ENCODE data around the gene HIPK4. TPM values are rescaled to one million over a fixed set of nuclear protein-coding genes. Genes with fewer than 3 reads are reported as not detected.

HIPK4 gene
- total and polyA plus RNA-seq, 4 donors, result 0.02 to 0.17 TPM; not detected in 2

GRCh38 chr19:40398417-40399131 is 8.6 kb upstream of the HIPK4 start:
- Histone ChIP-seq H3K4me1 (ENCODE audit: control insufficient read depth in 4 of 4, insufficient read depth in 4 of 4, low read length in 3 of 4) (peaks cover 3 to 5% (median 4%) of the 10 kb centered on the region in 4 donors), H3K9ac (ENCODE audit: low read depth in 1 of 2, low read length in 2 of 2) (no peak overlapping the region), H3K27ac (ENCODE audit: low read depth in 1 of 2, low read length in 2 of 2) (no peak overlapping the region), H3K9me3 (ENCODE audit: control insufficient read depth in 4 of 4, low read length in 3 of 4) (no peaks in the 10 kb centered on the region), H3K27me3 (ENCODE audit: control insufficient read depth in 4 of 4, insufficient read depth in 4 of 4, low read length in 3 of 4) (no peaks in the 10 kb centered on the region), H3K4me3 (ENCODE audit: low read depth in 1 of 3, low read length in 3 of 3) (no peak overlapping the region), H3K36me3 (ENCODE audit: control insufficient read depth in 4 of 4, insufficient read depth in 3 of 4, low read depth in 1 of 4, low read length in 3 of 4) (no peaks in the 10 kb centered on the region)
- TF ChIP-seq SP1 (IDR thresholded peaks at IDR 0.05) (no peak), HNF4A (conservative IDR thresholded peaks at IDR 0.05) (no peak), RAD21 (IDR thresholded peaks at IDR 0.05) (no peak), NR2F2 (IDR thresholded peaks at IDR 0.05) (no peak)
- peak; percentile 60 for DNase-seq (ENCODE audit: low spot score)
- WGBS, result 52% methylated on average over 49 of the region's 49 CpGs

- Histone ChIP-seq H3K4me1 (ENCODE audit: control insufficient read depth in 4 of 4, insufficient read depth in 4 of 4, low read length in 3 of 4) (no peaks in the 10 kb centered on the region), H3K27me3 (ENCODE audit: control insufficient read depth in 4 of 4, insufficient read depth in 4 of 4, low read length in 3 of 4) (no peaks in the 10 kb centered on the region), H3K9me3 (ENCODE audit: control insufficient read depth in 4 of 4, low read length in 3 of 4) (no peaks in the 10 kb centered on the region), H3K4me3 (ENCODE audit: low read depth in 1 of 3, low read length in 3 of 3) (no peak overlapping the region), H3K36me3 (ENCODE audit: control insufficient read depth in 4 of 4, insufficient read depth in 3 of 4, low read depth in 1 of 4, low read length in 3 of 4) (no peaks in the 10 kb centered on the region), H3K27ac (ENCODE audit: low read depth in 1 of 2, low read length in 2 of 2) (no peak overlapping the region), H3K9ac (ENCODE audit: low read depth in 1 of 2, low read length in 2 of 2) (no peak overlapping the region)
- TF ChIP-seq, protein P1, sequence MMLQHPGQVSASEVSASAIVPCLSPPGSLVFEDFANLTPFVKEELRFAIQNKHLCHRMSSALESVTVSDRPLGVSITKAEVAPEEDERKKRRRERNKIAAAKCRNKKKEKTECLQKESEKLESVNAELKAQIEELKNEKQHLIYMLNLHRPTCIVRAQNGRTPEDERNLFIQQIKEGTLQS (IDR thresholded peaks at IDR 0.05), result no peak
- TF ChIP-seq HNF4A (conservative IDR thresholded peaks at IDR 0.05), result no peak
- no peak for TF ChIP-seq SP1 (IDR thresholded peaks at IDR 0.05)
- no peak for TF ChIP-seq JUND (IDR thresholded peaks at IDR 0.05)
- TF ChIP-seq GABPA (IDR thresholded peaks at IDR 0.05 in 1 of 2, conservative IDR thresholded peaks at IDR 0.05 in 1 of 2), result no peak
- TF ChIP-seq TAF1 (conservative IDR thresholded peaks at IDR 0.05), result no peak
- TF ChIP-seq, protein P2, sequence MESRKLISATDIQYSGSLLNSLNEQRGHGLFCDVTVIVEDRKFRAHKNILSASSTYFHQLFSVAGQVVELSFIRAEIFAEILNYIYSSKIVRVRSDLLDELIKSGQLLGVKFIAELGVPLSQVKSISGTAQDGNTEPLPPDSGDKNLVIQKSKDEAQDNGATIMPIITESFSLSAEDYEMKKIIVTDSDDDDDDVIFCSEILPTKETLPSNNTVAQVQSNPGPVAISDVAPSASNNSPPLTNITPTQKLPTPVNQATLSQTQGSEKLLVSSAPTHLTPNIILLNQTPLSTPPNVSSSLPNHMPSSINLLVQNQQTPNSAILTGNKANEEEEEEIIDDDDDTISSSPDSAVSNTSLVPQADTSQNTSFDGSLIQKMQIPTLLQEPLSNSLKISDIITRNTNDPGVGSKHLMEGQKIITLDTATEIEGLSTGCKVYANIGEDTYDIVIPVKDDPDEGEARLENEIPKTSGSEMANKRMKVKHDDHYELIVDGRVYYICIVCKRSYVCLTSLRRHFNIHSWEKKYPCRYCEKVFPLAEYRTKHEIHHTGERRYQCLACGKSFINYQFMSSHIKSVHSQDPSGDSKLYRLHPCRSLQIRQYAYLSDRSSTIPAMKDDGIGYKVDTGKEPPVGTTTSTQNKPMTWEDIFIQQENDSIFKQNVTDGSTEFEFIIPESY (IDR thresholded peaks at IDR 0.05), result no peak
- no peak for TF ChIP-seq EGR1 (IDR thresholded peaks at IDR 0.05; ENCODE audit: low read depth in 2 of 2)
- no peak for TF ChIP-seq NR2F2 (IDR thresholded peaks at IDR 0.05)
- DNase-seq (ENCODE audit: low spot score), result no peak
- 96% methylated on average over 22 of the region's 22 CpGs for WGBS
Observed at GRCh38 chr19:40397568-40397906, 7.6 kb upstream of the HIPK4 start.

GRCh38 chr19:40396886-40397567 is 7.0 kb upstream of the HIPK4 start:
- no peak for DNase-seq (ENCODE audit: low spot score)
- Histone ChIP-seq H3K27me3 (ENCODE audit: control insufficient read depth in 4 of 4, insufficient read depth in 4 of 4, low read length in 3 of 4) (no peaks in the 10 kb centered on the region), H3K9me3 (ENCODE audit: control insufficient read depth in 4 of 4, low read length in 3 of 4) (no peaks in the 10 kb centered on the region), H3K4me3 (ENCODE audit: low read depth in 1 of 3, low read length in 3 of 3) (no peak overlapping the region), H3K27ac (ENCODE audit: low read depth in 1 of 2, low read length in 2 of 2) (no peak overlapping the region), H3K36me3 (ENCODE audit: control insufficient read depth in 4 of 4, insufficient read depth in 3 of 4, low read depth in 1 of 4, low read length in 3 of 4) (no peaks in the 10 kb centered on the region), H3K4me1 (ENCODE audit: control insufficient read depth in 4 of 4, insufficient read depth in 4 of 4, low read length in 3 of 4) (no peaks in the 10 kb centered on the region), H3K9ac (ENCODE audit: low read depth in 1 of 2, low read length in 2 of 2) (no peak overlapping the region)
- TF ChIP-seq RXRA (IDR thresholded peaks at IDR 0.05) (no peak), RAD21 (IDR thresholded peaks at IDR 0.05) (no peak), NR2F2 (IDR thresholded peaks at IDR 0.05) (no peak), HNF4G (IDR thresholded peaks at IDR 0.05) (no peak)
- TF ChIP-seq, protein P3, sequence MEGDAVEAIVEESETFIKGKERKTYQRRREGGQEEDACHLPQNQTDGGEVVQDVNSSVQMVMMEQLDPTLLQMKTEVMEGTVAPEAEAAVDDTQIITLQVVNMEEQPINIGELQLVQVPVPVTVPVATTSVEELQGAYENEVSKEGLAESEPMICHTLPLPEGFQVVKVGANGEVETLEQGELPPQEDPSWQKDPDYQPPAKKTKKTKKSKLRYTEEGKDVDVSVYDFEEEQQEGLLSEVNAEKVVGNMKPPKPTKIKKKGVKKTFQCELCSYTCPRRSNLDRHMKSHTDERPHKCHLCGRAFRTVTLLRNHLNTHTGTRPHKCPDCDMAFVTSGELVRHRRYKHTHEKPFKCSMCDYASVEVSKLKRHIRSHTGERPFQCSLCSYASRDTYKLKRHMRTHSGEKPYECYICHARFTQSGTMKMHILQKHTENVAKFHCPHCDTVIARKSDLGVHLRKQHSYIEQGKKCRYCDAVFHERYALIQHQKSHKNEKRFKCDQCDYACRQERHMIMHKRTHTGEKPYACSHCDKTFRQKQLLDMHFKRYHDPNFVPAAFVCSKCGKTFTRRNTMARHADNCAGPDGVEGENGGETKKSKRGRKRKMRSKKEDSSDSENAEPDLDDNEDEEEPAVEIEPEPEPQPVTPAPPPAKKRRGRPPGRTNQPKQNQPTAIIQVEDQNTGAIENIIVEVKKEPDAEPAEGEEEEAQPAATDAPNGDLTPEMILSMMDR (IDR thresholded peaks at IDR 0.05; ENCODE audit: low read depth, low read length, missing input control), result no peak
- 90% methylated on average over 20 of the region's 20 CpGs for WGBS

Measured in liver (tissue), 9 donors.